ENCODE measurements around the gene STAT1. TPM values are rescaled to one million over a fixed set of nuclear protein-coding genes. Genes with fewer than 3 reads are reported as not detected.
A peak's percentile ranks its signal among the peaks of the same experiment; 100 is the strongest.

Gene STAT1
- total RNA-seq, 1 experiment from 2014 or later = 32.5 TPM

DNA sequence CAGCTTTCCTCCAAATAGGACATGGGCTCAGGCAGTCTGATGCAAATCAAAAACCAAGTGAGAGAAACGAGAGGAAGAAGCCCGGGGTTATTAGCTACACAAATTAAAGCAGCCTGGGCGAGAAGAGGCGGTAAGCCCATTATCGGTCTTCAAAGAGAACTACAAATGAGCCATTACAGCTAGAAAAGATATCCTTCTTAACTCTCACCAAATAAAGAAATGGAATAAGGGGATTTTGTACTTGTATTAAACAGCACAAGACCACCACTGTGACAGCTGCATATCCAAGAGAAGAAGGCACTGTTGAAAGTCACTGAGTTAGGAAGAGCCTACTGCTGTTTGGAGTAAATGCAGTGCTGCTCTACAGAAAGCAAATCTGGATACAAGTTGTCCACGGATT lies 32.6 kb downstream of the STAT1 start:
- no peaks in the 10 kb centered on the region for H3K9me3 ChIP-seq (ENCODE audit: insufficient read depth, low read depth)
- no peaks in the 10 kb centered on the region for H3K27me3 ChIP-seq (ENCODE audit: insufficient read depth, low read depth)
- intact Hi-C loops (cut with micrococcal nuclease; ENCODE audit: unreplicated experiment) = loop anchor here (10.0 kb wide), 1 partner anchor 57 kb away; no protein-coding TSS in a partner anchor
- no peaks in the 10 kb centered on the region for H3K79me2 ChIP-seq (ENCODE audit: low read depth)
- TF ChIP-seq, protein P1, sequence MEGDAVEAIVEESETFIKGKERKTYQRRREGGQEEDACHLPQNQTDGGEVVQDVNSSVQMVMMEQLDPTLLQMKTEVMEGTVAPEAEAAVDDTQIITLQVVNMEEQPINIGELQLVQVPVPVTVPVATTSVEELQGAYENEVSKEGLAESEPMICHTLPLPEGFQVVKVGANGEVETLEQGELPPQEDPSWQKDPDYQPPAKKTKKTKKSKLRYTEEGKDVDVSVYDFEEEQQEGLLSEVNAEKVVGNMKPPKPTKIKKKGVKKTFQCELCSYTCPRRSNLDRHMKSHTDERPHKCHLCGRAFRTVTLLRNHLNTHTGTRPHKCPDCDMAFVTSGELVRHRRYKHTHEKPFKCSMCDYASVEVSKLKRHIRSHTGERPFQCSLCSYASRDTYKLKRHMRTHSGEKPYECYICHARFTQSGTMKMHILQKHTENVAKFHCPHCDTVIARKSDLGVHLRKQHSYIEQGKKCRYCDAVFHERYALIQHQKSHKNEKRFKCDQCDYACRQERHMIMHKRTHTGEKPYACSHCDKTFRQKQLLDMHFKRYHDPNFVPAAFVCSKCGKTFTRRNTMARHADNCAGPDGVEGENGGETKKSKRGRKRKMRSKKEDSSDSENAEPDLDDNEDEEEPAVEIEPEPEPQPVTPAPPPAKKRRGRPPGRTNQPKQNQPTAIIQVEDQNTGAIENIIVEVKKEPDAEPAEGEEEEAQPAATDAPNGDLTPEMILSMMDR (conservative IDR thresholded peaks at IDR 0.05) = no peak
- TF ChIP-seq EZH2 (IDR thresholded peaks at IDR 0.05; ENCODE audit: low read depth) = no peak
- peak overlapping the region; percentile 60 for H3K4me2 ChIP-seq
- H2AFZ ChIP-seq = no peak overlapping the region
- BruUV-seq (replicated peaks) = no TSS peak
- ChIA-PET CTCF (no interaction called here), POLR2A (ENCODE audit: unreplicated experiment) (no interaction called here)
- no peak overlapping the region for H3K4me3 ChIP-seq
- H3F3A ChIP-seq (ENCODE audit: insufficient read depth, low read depth) = peaks cover 25% of the 10 kb centered on the region
- no peaks in the 10 kb centered on the region for H4K20me1 ChIP-seq (ENCODE audit: insufficient read depth)
- no peak overlapping the region for H3K27ac ChIP-seq
- H3K9me2 ChIP-seq (ENCODE audit: insufficient read depth) = no peaks in the 10 kb centered on the region
- peaks cover 25% of the 10 kb centered on the region for H3K36me3 ChIP-seq (ENCODE audit: low read depth)
- H3K4me1 ChIP-seq (replicated peaks; ENCODE audit: insufficient read depth) = peaks cover 40% of the 10 kb centered on the region
- DNase-seq = no peak

DNA sequence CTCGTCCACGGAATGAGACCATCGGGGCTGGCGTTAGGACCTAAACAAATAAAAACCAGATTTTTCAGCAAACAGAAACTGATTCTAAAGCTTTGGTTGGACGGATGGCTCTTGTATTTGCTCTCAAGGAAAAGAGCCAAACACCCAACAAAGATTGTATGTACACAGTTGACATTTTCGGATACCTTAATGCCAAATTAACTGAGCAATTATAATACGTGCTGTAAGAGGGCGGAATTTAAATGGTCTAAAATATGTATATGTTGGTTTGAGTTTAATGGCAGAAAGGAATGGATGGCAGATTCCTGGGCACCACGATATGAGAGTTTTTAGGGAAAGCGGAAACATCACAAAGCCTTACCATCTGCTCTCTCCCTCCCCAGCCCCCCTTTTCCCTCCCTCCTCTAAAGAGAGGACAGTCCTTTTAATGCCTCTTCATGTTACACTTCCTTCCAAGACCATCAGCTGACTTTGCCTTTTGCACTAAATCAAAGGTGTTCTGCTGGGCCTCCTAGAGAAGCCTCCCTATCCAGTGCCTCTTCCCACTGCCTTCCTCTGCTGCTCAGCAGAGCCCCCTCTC lies 33.3 kb downstream of the STAT1 start:
- H3K4me3 ChIP-seq = peak overlapping the region; percentile 25; the same call in 1 of the 2 replicates
- intact Hi-C loops (cut with micrococcal nuclease; ENCODE audit: unreplicated experiment) = loop anchor here (1.0 to 10.0 kb wide), 4 partner anchors 32 to 194 kb away; partner anchors contain the start of gene GLS
- peak overlapping the region; percentile 55 for H3K27ac ChIP-seq
- H2AFZ ChIP-seq = no peak overlapping the region
- TF ChIP-seq, protein P1 (conservative IDR thresholded peaks at IDR 0.05) = no peak
- no peak for TF ChIP-seq EZH2 (IDR thresholded peaks at IDR 0.05; ENCODE audit: low read depth)
- H3K4me2 ChIP-seq = peak overlapping the region; percentile 60
- no peaks in the 10 kb centered on the region for H4K20me1 ChIP-seq (ENCODE audit: insufficient read depth)
- no peaks in the 10 kb centered on the region for H3K9me3 ChIP-seq (ENCODE audit: insufficient read depth, low read depth)
- H3F3A ChIP-seq (ENCODE audit: insufficient read depth, low read depth) = peaks cover 25% of the 10 kb centered on the region
- no peaks in the 10 kb centered on the region for H3K9me2 ChIP-seq (ENCODE audit: insufficient read depth)
- no TSS peak for BruUV-seq (replicated peaks)
- H3K36me3 ChIP-seq (ENCODE audit: low read depth) = peaks cover 25% of the 10 kb centered on the region
- peaks cover 40% of the 10 kb centered on the region for H3K4me1 ChIP-seq (replicated peaks; ENCODE audit: insufficient read depth)
- H3K79me2 ChIP-seq (ENCODE audit: low read depth) = no peaks in the 10 kb centered on the region
- no peaks in the 10 kb centered on the region for H3K27me3 ChIP-seq (ENCODE audit: insufficient read depth, low read depth)
- DNase-seq = peak in 1 of 2 experiments; percentile 37
- POLR2A ChIA-PET (ENCODE audit: unreplicated experiment) = no interaction called here
- CTCF ChIA-PET = interaction anchor here (0.6 kb wide), 1 partner anchor 33 kb away, joined by 3 read pairs; no protein-coding TSS in a partner anchor

DNA sequence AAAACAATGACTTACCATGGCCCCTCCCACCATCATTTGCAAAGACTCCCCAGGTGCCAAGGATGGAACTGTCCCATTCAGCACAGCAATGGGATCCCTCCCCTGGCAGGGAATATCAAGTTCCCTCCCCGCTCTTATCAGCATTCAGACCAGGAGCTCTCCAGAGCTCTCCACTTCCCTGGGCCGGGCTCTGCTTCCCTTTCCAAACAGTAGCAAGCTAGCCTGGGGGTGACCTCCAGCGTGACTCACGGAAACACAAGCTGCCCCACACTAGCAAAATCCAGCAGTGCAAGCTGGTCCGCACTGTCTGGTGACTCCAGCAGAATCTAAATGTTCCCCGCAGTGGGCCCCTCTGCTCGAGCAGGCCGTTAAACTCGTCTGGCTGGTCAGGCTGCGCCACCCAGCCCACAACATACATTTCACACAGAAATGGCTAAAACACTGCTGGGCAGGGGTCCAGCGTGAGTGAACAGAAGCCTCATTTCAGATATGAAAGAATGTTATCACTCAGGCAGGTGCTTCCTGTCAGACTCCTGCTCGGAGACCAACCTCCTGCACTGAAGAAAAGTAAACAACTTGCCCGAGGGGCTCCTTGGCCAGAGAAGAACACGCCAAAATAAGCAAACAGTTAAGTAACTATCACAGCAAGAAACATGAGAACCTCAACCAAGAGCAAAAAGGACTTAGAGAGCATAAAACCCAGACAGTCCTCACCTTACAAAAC lies 33.9 kb downstream of the STAT1 start:
- no peaks in the 10 kb centered on the region for H3K9me3 ChIP-seq (ENCODE audit: insufficient read depth, low read depth)
- H3K4me1 ChIP-seq (replicated peaks; ENCODE audit: insufficient read depth) = peaks cover 40% of the 10 kb centered on the region
- H3K9me2 ChIP-seq (ENCODE audit: insufficient read depth) = no peaks in the 10 kb centered on the region
- BruUV-seq (replicated peaks) = no TSS peak
- H3K36me3 ChIP-seq (ENCODE audit: low read depth) = peaks cover 25% of the 10 kb centered on the region
- no peak overlapping the region for H2AFZ ChIP-seq
- DNase-seq = peak; percentile 90 to 94
- H3K4me2 ChIP-seq = peak overlapping the region; percentile 60
- ChIA-PET CTCF (interaction anchor here (0.6 to 1.2 kb wide), 2 partner anchors 32 to 188 kb away, joined by 3 read pairs; no protein-coding TSS in a partner anchor), POLR2A (ENCODE audit: unreplicated experiment) (interaction anchor here (0.6 kb wide), 2 partner anchors 32 to 199 kb away, joined by 3 read pairs; no protein-coding TSS in a partner anchor)
- no peaks in the 10 kb centered on the region for H3K27me3 ChIP-seq (ENCODE audit: insufficient read depth, low read depth)
- no peak for TF ChIP-seq EZH2 (IDR thresholded peaks at IDR 0.05; ENCODE audit: low read depth)
- TF ChIP-seq, protein P1 (conservative IDR thresholded peaks at IDR 0.05) = no peak
- H3K79me2 ChIP-seq (ENCODE audit: low read depth) = no peaks in the 10 kb centered on the region
- peak overlapping the region; percentile 55 for H3K27ac ChIP-seq
- H4K20me1 ChIP-seq (ENCODE audit: insufficient read depth) = no peaks in the 10 kb centered on the region
- intact Hi-C loops (cut with micrococcal nuclease; ENCODE audit: unreplicated experiment) = loop anchor here (1.0 to 10.0 kb wide), 4 partner anchors 32 to 194 kb away; partner anchors contain the start of gene GLS
- peak overlapping the region; percentile 28; the same call in 1 of the 2 replicates for H3K4me3 ChIP-seq
- H3F3A ChIP-seq (ENCODE audit: insufficient read depth, low read depth) = peaks cover 25% of the 10 kb centered on the region
